B cell (primary cell): ENCODE data around the gene AP4S1. TPM values are rescaled to one million over a fixed set of nuclear protein-coding genes. Genes with fewer than 3 reads are reported as not detected.

Experiments used
- ATAC-seq: fragments of 200-7000 bp; cut with Tn5 transposase; one replicate; pipeline ENCODE4 v1.10.0; 2021; ENCODE audit warnings: low read depth, mild to moderate bottlenecking, moderate number of reproducible peaks, moderate library complexity
- CTCF ChIA-PET: fragments of 350-600 bp; sonication (Branson Sonifier 250); formaldehyde crosslinking; loops from one replicate; lab custom pipeline; 2021; ENCODE audit warnings: antibody characterized with exemption, inconsistent platforms; lab: Charles Lee
- POLR2A ChIA-PET: fragments of 350-600 bp; sonication (Branson Sonifier 250); formaldehyde crosslinking; loops from one replicate; lab custom pipeline; 2021; ENCODE audit warnings: antibody characterized with exemption; lab: Charles Lee
- DNase-seq: peaks from one replicate; pipeline ENCODE4 v3.0.0; 2013
- H2AFZ ChIP-seq: 2 replicates; pipeline ENCODE4 v1.6.1; 2012; ENCODE audit warnings: mild to moderate bottlenecking, low read depth, low read length; ENCODE audit not compliant: insufficient read depth, poor library complexity, severe bottlenecking
- H3K27ac ChIP-seq, 2 donors: 1 replicate in 1 of 2; 2 replicates in 1 of 2; pipeline ENCODE4 v1.5.1; 2012 to 2013; ENCODE audit warnings: low read length in 2 of 2, mild to moderate bottlenecking in 2 of 2, moderate library complexity in 1 of 2
- H3K27me3 ChIP-seq, 4 experiments: fragments of 200-600 bp in 1 of 4; sonication (generic) in 1 of 4; replicated peaks in 1 of 4; 1 replicate in 2 of 4; 2 replicates in 2 of 4; pipeline versions ENCODE4 v1.6.1 to v1.7.0; 2013 to 2016; ENCODE audit warnings: low read length in 3 of 4, mild to moderate bottlenecking in 2 of 4, mixed read lengths in 1 of 4, moderate library complexity in 1 of 4; ENCODE audit not compliant: insufficient read depth in 4 of 4, control insufficient read depth in 3 of 4; ENCODE audit errors: control extremely low read depth in 1 of 4
- H3K36me3 ChIP-seq, 2 experiments: replicated peaks in 1 of 2; 1 replicate in 1 of 2; 2 replicates in 1 of 2; pipeline versions ENCODE4 v1.6.1 to v1.7.1; 2013; ENCODE audit warnings: low read length in 1 of 2; ENCODE audit not compliant: insufficient read depth in 2 of 2, control insufficient read depth in 1 of 2; ENCODE audit errors: control extremely low read depth in 1 of 2, extremely low read depth in 1 of 2
- H3K4me1 ChIP-seq, 2 donors: fragments of 200-600 bp in 1 of 2; sonication (generic) in 1 of 2; 1 replicate in 1 of 2; 2 replicates in 1 of 2; pipeline versions ENCODE4 v1.5.1 to v1.6.1; 2013 to 2017; ENCODE audit warnings: low read length in 2 of 2; ENCODE audit not compliant: control insufficient read depth in 2 of 2, insufficient read depth in 2 of 2
- H3K4me2 ChIP-seq: replicated peaks from 2 replicates; pipeline ENCODE3; 2012; ENCODE audit warnings: mild to moderate bottlenecking, low read depth, low read length; ENCODE audit not compliant: poor library complexity, severe bottlenecking
- H3K4me3 ChIP-seq, 5 experiments: fragments of 200-600 bp in 1 of 5; sonication (generic) in 1 of 5; 1 replicate in 3 of 5; 2 replicates in 2 of 5; pipeline versions ENCODE4 v1.5.1 to v1.7.0; 2011 to 2016; ENCODE audit warnings: low read length in 4 of 5, mild to moderate bottlenecking in 4 of 5, low read depth in 2 of 5, control low read depth in 1 of 5, moderate library complexity in 1 of 5; ENCODE audit not compliant: insufficient read depth in 1 of 5; ENCODE audit errors: control extremely low read depth in 1 of 5, extremely low read depth in 1 of 5
- H3K79me2 ChIP-seq: fragments of 200-600 bp; sonication (generic); one replicate; pipeline ENCODE4 v1.6.0; 2016; ENCODE audit warnings: low read length; ENCODE audit not compliant: control insufficient read depth, insufficient read depth
- H3K9ac ChIP-seq: fragments of 200-600 bp; sonication (generic); 2 replicates; pipeline ENCODE4 v1.6.1; 2017; ENCODE audit warnings: mild to moderate bottlenecking, low read length, moderate library complexity
- H3K9me3 ChIP-seq, 3 donors: one replicate each; pipeline versions ENCODE4 v1.6.1 to v1.7.1; 2013; ENCODE audit warnings: low read length in 2 of 3; ENCODE audit not compliant: control insufficient read depth in 2 of 3, insufficient read depth in 1 of 3; ENCODE audit errors: control extremely low read depth in 1 of 3
- H4K20me1 ChIP-seq: 2 replicates; pipeline ENCODE4 v1.6.0; 2012; ENCODE audit warnings: mild to moderate bottlenecking, low read length; ENCODE audit not compliant: insufficient read depth, control insufficient read depth, poor library complexity, severe bottlenecking
- H3K27ac Mint-ChIP-seq: one replicate; pipeline ENCODE4 v1.8.0; 2021; ENCODE audit warnings: mixed read lengths
- H3K27me3 Mint-ChIP-seq: one replicate; pipeline ENCODE4 v1.8.0; 2021; ENCODE audit warnings: mixed read lengths
- H3K4me1 Mint-ChIP-seq: one replicate; pipeline ENCODE4 v1.8.0; 2021; ENCODE audit warnings: mixed read lengths
- H3K4me3 Mint-ChIP-seq: one replicate; pipeline ENCODE4 v1.8.0; 2021; ENCODE audit warnings: mixed read lengths
- H3K9me3 Mint-ChIP-seq: one replicate; pipeline ENCODE4 v1.8.0; 2022; ENCODE audit warnings: mixed read lengths; ENCODE audit not compliant: insufficient read depth
- EZH2 ChIP-seq: IDR thresholded peaks from 2 replicates; pipeline ENCODE4 v1.6.1; 2012; ENCODE audit warnings: borderline replicate concordance, low read depth, mild to moderate bottlenecking, moderate library complexity, low read length; ENCODE audit not compliant: insufficient read depth, poor library complexity, severe bottlenecking
- WGBS: methylation state at CpG from one replicate; pipeline ENCODE4 v1.1.5; 2013; ENCODE audit warnings: missing lambda C conversion rate; ENCODE audit not compliant: insufficient coverage; 5-methylcytosine and 5-hydroxymethylcytosine counted together
- intact Hi-C: fragments of 100-400 bp; cut with micrococcal nuclease; formaldehyde crosslinking; loops from one replicate; pipeline ENCODE4 v1.10.0; 2022
- polyA plus RNA-seq: library from polyadenylated mRNA; depleted of rRNA; stranded (reverse); fragments of >200 nt; gene quantifications from 2 replicates; pipeline ENCODE4 v1.2.3, GENCODE V29; 2012
- total RNA-seq, 2 donors: library from RNA; stranded (reverse); fragments of 120-200 nt in 1 of 2; gene quantifications; 1 replicate in 1 of 2; 2 replicates in 1 of 2; pipeline versions ENCODE4 v1.2.3 to v1.2.4, GENCODE V29; 2013 to 2022
- TF ChIP-seq, protein P1 (sequence below): fragments of 200-600 bp; IDR thresholded peaks from one replicate; pipeline ENCODE4 v1.8.0; 2022; ENCODE audit warnings: antibody characterized with exemption, mild to moderate bottlenecking

Gene AP4S1
- total and polyA plus RNA-seq, 2 donors (not counting 1 experiment from before 2014, with no cell fraction given), result 3.4 to 15.9 TPM

DNA sequence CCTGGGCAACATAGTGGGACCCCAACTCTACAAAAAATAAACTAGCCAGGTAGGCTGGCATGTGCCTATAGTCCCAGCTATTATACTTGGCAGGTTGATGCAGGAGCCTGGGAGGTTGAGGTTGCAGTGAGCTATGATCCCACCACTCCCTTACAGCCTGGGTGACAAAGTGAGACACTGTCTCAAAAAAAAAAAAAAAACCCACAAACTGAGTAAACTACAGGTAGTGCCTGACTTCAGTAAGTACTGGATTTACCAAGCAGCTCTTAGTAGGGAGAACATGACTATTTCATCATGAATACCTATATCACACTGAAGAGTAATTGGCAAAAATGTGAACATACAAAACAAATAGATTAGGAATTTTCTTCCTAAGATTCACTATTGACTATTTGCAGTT is 32.4 kb upstream of the AP4S1 start:
- DNase-seq, result no peak
- Histone ChIP-seq H3K4me1 (peaks cover 4 to 10% of the 10 kb centered on the region in 2 donors), H3K9me3 (peaks cover 2 to 5% (median 3%) of the 10 kb centered on the region in 3 donors), H2AFZ (no peak overlapping the region), H3K27me3 (no peaks in the 10 kb centered on the region), H3K4me2 (no peak overlapping the region), H3K27ac (no peak overlapping the region), H3K36me3 (no peaks in the 10 kb centered on the region), H3K4me3 (no peak overlapping the region), H3K79me2 (peaks cover 98% of the 10 kb centered on the region), H3K9ac (no peak overlapping the region), H4K20me1 (peaks cover 67% of the 10 kb centered on the region)
- TF ChIP-seq EZH2, result no peak
- TF ChIP-seq, protein P1, sequence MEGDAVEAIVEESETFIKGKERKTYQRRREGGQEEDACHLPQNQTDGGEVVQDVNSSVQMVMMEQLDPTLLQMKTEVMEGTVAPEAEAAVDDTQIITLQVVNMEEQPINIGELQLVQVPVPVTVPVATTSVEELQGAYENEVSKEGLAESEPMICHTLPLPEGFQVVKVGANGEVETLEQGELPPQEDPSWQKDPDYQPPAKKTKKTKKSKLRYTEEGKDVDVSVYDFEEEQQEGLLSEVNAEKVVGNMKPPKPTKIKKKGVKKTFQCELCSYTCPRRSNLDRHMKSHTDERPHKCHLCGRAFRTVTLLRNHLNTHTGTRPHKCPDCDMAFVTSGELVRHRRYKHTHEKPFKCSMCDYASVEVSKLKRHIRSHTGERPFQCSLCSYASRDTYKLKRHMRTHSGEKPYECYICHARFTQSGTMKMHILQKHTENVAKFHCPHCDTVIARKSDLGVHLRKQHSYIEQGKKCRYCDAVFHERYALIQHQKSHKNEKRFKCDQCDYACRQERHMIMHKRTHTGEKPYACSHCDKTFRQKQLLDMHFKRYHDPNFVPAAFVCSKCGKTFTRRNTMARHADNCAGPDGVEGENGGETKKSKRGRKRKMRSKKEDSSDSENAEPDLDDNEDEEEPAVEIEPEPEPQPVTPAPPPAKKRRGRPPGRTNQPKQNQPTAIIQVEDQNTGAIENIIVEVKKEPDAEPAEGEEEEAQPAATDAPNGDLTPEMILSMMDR, result no peak
- H3K4me1 Mint-ChIP-seq, result peaks cover 49% of the 10 kb centered on the region
- ChIA-PET POLR2A (no interaction called here), CTCF (interaction anchor here (1.5 kb wide), 1 partner anchor 14 kb away, joined by 4 read pairs; no protein-coding TSS in a partner anchor)
- H3K27me3 Mint-ChIP-seq, result no peaks in the 10 kb centered on the region
- no peak overlapping the region for H3K27ac Mint-ChIP-seq
- peaks cover 4% of the 10 kb centered on the region for H3K9me3 Mint-ChIP-seq
- no peak overlapping the region for H3K4me3 Mint-ChIP-seq
- no peak for ATAC-seq
- intact Hi-C loops, result no loop called here

GRCh38 chr14:30994681-30995620 is 30.5 kb upstream of the AP4S1 start:
- no peak overlapping the region for H3K4me3 Mint-ChIP-seq
- H3K9me3 Mint-ChIP-seq, result peaks cover 6% of the 10 kb centered on the region
- no peak for TF ChIP-seq EZH2
- TF ChIP-seq, protein P1, result no peak
- Histone ChIP-seq H3K9me3 (peaks cover 12 to 21% (median 15%) of the 10 kb centered on the region in 3 donors), H3K9ac (no peak overlapping the region), H3K79me2 (peaks cover 98% of the 10 kb centered on the region), H4K20me1 (peaks cover 76% of the 10 kb centered on the region), H2AFZ (no peak overlapping the region), H3K27ac (no peak overlapping the region), H3K36me3 (no peaks in the 10 kb centered on the region), H3K27me3 (no peaks in the 10 kb centered on the region), H3K4me2 (no peak overlapping the region), H3K4me3 (no peak overlapping the region), H3K4me1 (peaks cover 4 to 10% of the 10 kb centered on the region in 2 donors)
- H3K4me1 Mint-ChIP-seq, result peaks cover 39% of the 10 kb centered on the region
- H3K27ac Mint-ChIP-seq, result no peak overlapping the region
- no peak for ATAC-seq
- ChIA-PET POLR2A (no interaction called here), CTCF (interaction anchor here (0.7 to 1.4 kb wide), 3 partner anchors 9 to 17 kb away, joined by 3 to 4 read pairs (median 3); no protein-coding TSS in a partner anchor)
- no peak for DNase-seq
- WGBS, result no CpG with 5 or more reads among the region's 4 CpGs
- intact Hi-C loops, result no loop called here
- H3K27me3 Mint-ChIP-seq, result no peaks in the 10 kb centered on the region
